Endodermal cell (in vitro differentiated cells): ENCODE measurements around the gene BATF3. TPM values are rescaled to one million over a fixed set of nuclear protein-coding genes. Genes with fewer than 3 reads are reported as not detected.
A peak's percentile ranks its signal among the peaks of the same experiment; 100 is the strongest.

Experiments
- DNase-seq: peaks from one replicate; pipeline ENCODE4 v3.0.0-alpha.2; 2017
- H3K27ac ChIP-seq: 2 replicates; pipeline ENCODE4 v1.5.1; 2013; ENCODE audit warnings: mild to moderate bottlenecking, low read depth, low read length, moderate library complexity
- H3K27me3 ChIP-seq: 2 replicates; pipeline ENCODE4 v1.6.1; 2013; ENCODE audit warnings: mild to moderate bottlenecking, low read length, moderate library complexity; ENCODE audit not compliant: insufficient read depth, control insufficient read depth, poor library complexity, severe bottlenecking
- H3K36me3 ChIP-seq: 2 replicates; pipeline ENCODE4 v1.7.0; 2013; ENCODE audit warnings: mild to moderate bottlenecking, low read length, moderate library complexity; ENCODE audit not compliant: control insufficient read depth, insufficient read depth
- H3K4me1 ChIP-seq: one replicate; pipeline ENCODE4 v1.7.0; 2013; ENCODE audit warnings: low read length; ENCODE audit not compliant: control insufficient read depth, insufficient read depth
- H3K4me3 ChIP-seq: 2 replicates; pipeline ENCODE4 v1.5.1; 2013; ENCODE audit warnings: mild to moderate bottlenecking, low read length, moderate library complexity
- H3K9ac ChIP-seq: 2 replicates; pipeline ENCODE4 v1.6.1; 2013; ENCODE audit warnings: mild to moderate bottlenecking, low read length, moderate library complexity; ENCODE audit not compliant: poor library complexity, severe bottlenecking; ENCODE audit errors: extremely low read depth
- H3K9me3 ChIP-seq: 2 replicates; pipeline ENCODE4 v1.6.1; 2013; ENCODE audit warnings: mild to moderate bottlenecking, low read length, moderate library complexity; ENCODE audit not compliant: control insufficient read depth
- H3K27ac Mint-ChIP-seq: 2 replicates; pipeline ENCODE4 v1.8.0; 2020; ENCODE audit warnings: mixed read lengths
- H3K27me3 Mint-ChIP-seq: 2 replicates; pipeline ENCODE4 v1.8.0; 2021; ENCODE audit warnings: mild to moderate bottlenecking, mixed read lengths; ENCODE audit not compliant: insufficient read depth
- H3K36me3 Mint-ChIP-seq: 2 replicates; pipeline ENCODE4 v1.8.0; 2020; ENCODE audit warnings: low read depth, mixed read lengths
- H3K4me1 Mint-ChIP-seq: 2 replicates; pipeline ENCODE4 v1.8.0; 2020; ENCODE audit warnings: mixed read lengths
- H3K4me3 Mint-ChIP-seq: 2 replicates; pipeline ENCODE4 v1.8.0; 2020; ENCODE audit warnings: mild to moderate bottlenecking, moderate library complexity, mixed read lengths
- H3K9me3 Mint-ChIP-seq: 2 replicates; pipeline ENCODE4 v1.8.0; 2020; ENCODE audit warnings: mild to moderate bottlenecking, mixed read lengths
- CTCF ChIP-seq: fragments of 200-600 bp; sonication (generic); conservative IDR thresholded peaks from 2 replicates; pipeline ENCODE4 v1.5.0; 2021; ENCODE audit warnings: antibody characterized with exemption, mild to moderate bottlenecking
- WGBS, 2 experiments: methylation state at CpG; one replicate each; pipeline versions ENCODE4 v1.1.5 to v1.1.7; 2013; ENCODE audit warnings: missing lambda C conversion rate in 2 of 2, mixed read lengths in 1 of 2; ENCODE audit not compliant: insufficient coverage in 1 of 2, insufficient read length in 1 of 2; 5-methylcytosine and 5-hydroxymethylcytosine counted together
- total RNA-seq, 2 donors: library from RNA; stranded (reverse); fragmentation: NEBNext Ultra II Directional in 1 of 2; extraction: Animal tissue kit (Norgen Biotek cat#: 25700) in 1 of 2; gene quantifications; 2 replicates in 1 of 2; 3 replicates in 1 of 2; pipeline ENCODE4 v1.2.1, GENCODE V29; 2021

The BATF3 gene
- total RNA-seq, 2 donors from 2014 or later: 1.5 to 4.0 TPM

DNA sequence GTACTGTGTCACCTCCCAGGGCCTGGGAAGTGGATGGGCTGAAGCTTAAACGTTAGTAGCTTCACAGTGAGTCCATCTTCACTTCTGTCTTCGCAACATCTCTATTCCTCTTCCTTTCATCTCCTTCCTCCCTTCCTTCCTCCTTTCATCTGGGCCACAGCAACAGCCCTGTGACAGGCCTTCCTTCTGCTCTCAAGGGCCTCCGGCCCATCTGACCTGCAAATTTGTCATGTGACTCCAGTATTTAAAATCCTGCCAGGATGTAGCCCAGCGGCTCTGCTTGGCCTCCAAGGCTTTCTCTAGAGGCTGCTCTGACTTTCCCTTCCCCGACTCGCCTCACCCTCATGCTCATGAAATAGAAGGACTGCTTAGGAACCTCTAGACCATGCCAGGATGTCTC lies 10.9 kb upstream of the BATF3 start:
- Histone ChIP-seq H3K27ac (no peak overlapping the region), H3K4me1 (no peaks in the 10 kb centered on the region), H3K9ac (no peak overlapping the region), H3K9me3 (no peaks in the 10 kb centered on the region), H3K27me3 (no peaks in the 10 kb centered on the region), H3K4me3 (no peak overlapping the region), H3K36me3 (no peaks in the 10 kb centered on the region)
- no peak overlapping the region for H3K27ac Mint-ChIP-seq
- H3K4me3 Mint-ChIP-seq: no peak overlapping the region
- 89% methylated on average over 4 to 6 of the region's 6 CpGs for WGBS, 2 experiments
- H3K9me3 Mint-ChIP-seq: peaks cover 3% of the 10 kb centered on the region
- DNase-seq: no peak
- no peaks in the 10 kb centered on the region for H3K4me1 Mint-ChIP-seq
- TF ChIP-seq CTCF: no peak
- H3K36me3 Mint-ChIP-seq: no peaks in the 10 kb centered on the region
- H3K27me3 Mint-ChIP-seq: peaks cover 5% of the 10 kb centered on the region

GRCh38 chr1:212703991-212704564 lies 4.4 kb upstream of the BATF3 start:
- Mint-ChIP-seq H3K4me1 (peaks cover 2% of the 10 kb centered on the region), H3K4me3 (no peak overlapping the region), H3K9me3 (no peaks in the 10 kb centered on the region), H3K27me3 (peaks cover 44% of the 10 kb centered on the region), H3K27ac (no peak overlapping the region), H3K36me3 (no peaks in the 10 kb centered on the region)
- Histone ChIP-seq H3K9me3 (no peaks in the 10 kb centered on the region), H3K9ac (no peak overlapping the region), H3K4me3 (no peak overlapping the region), H3K27ac (no peak overlapping the region), H3K36me3 (no peaks in the 10 kb centered on the region), H3K27me3 (peaks cover 37% of the 10 kb centered on the region), H3K4me1 (no peaks in the 10 kb centered on the region)
- 87 to 89% methylated on average over 9 of the region's 9 CpGs for WGBS, 2 experiments
- DNase-seq: no peak
- no peak for TF ChIP-seq CTCF

DNA sequence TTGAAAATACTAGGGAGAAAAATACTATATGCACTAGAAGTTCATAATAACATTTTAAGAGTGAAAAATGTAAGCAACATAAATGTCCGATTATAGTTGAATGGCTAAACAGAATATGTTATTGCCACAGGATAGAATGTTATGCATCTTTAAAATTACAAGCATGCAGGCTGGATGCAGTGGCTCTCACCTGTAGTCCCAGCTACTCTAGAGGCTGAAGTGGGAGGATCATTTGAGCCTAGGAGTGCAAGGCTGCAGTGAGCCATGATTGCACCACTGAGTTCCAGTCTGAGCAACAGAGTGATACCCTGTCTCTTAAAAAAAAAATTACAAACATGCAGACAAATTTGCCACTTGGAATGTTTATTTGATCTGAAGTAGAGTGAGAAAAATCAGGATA lies 3.0 kb upstream of the BATF3 start:
- Mint-ChIP-seq H3K27me3 (peaks cover 57% of the 10 kb centered on the region), H3K27ac (no peak overlapping the region), H3K4me3 (no peak overlapping the region), H3K36me3 (no peaks in the 10 kb centered on the region), H3K4me1 (peaks cover 4% of the 10 kb centered on the region), H3K9me3 (no peaks in the 10 kb centered on the region)
- no peak overlapping the region for H3K27ac ChIP-seq
- no peak for TF ChIP-seq CTCF
- H3K4me1 ChIP-seq: no peaks in the 10 kb centered on the region
- peak; percentile 17 for DNase-seq
- WGBS, 2 experiments: 72 to 77% methylated on average over 1 of the region's 1 CpG
- H3K9ac ChIP-seq: no peak overlapping the region
- H3K9me3 ChIP-seq: no peaks in the 10 kb centered on the region
- H3K4me3 ChIP-seq: no peak overlapping the region
- no peaks in the 10 kb centered on the region for H3K36me3 ChIP-seq
- peaks cover 51% of the 10 kb centered on the region for H3K27me3 ChIP-seq
